ENCODE results near the gene TRMT10B.

DNA sequence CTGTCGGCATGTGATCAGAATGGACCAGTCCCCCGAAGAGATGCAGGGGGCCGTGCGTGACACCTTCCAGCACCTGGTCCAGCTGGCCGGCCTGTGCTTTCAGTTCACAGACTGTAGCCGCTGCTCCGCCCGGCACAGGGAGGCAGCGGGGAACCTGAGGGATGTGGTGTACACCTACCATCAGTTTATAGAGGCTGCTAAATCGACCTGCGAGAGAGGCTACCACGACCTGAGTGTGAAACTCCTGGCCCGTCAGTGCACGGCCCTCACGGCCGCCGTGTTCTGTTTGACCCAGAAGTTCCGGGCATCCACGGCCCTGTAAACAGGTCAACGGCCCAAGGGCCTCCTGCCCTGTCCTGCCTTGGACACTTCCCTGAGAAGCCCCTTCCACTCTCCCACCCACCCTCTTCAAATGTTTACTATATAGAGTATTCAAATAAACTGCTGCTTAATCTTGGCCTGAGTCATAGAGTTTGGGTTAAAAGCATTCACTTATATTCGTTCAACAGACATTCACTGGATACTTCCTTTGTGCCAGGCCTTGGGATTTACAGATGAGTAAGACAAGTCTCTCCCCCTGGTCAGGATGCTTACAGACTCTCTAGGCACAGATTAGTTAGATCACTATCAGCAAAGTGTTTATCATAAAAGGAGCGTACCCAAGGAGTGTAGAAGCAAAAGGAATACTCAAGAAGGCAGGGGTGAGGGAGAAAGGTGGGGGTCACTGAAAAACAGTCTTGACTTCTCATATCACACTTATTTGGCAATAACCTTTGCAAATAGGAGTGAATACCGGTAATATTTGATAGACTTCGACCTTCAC is 6.9 kb upstream of the TRMT10B start:
- TF ChIP-seq L3MBTL2 (conservative IDR thresholded peaks at IDR 0.05) = no peak
- TF ChIP-seq FOXM1 (IDR thresholded peaks at IDR 0.05; ENCODE audit: borderline replicate concordance) = no peak
- no peak for TF ChIP-seq SUZ12 (IDR thresholded peaks at IDR 0.05)
- no peak for TF ChIP-seq HDGF (IDR thresholded peaks at IDR 0.05; ENCODE audit: borderline replicate concordance)
- no peak for TF ChIP-seq ZNF384 (IDR thresholded peaks at IDR 0.05)
- TF ChIP-seq FOXA1 (IDR thresholded peaks at IDR 0.05) = no peak
- no peak for TF ChIP-seq BHLHE40 (IDR thresholded peaks at IDR 0.05; ENCODE audit: borderline replicate concordance)
- TF ChIP-seq, protein P1, sequence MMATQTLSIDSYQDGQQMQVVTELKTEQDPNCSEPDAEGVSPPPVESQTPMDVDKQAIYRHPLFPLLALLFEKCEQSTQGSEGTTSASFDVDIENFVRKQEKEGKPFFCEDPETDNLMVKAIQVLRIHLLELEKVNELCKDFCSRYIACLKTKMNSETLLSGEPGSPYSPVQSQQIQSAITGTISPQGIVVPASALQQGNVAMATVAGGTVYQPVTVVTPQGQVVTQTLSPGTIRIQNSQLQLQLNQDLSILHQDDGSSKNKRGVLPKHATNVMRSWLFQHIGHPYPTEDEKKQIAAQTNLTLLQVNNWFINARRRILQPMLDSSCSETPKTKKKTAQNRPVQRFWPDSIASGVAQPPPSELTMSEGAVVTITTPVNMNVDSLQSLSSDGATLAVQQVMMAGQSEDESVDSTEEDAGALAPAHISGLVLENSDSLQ (IDR thresholded peaks at IDR 0.05) = no peak
- no peak for TF ChIP-seq SP1 (IDR thresholded peaks at IDR 0.05)

All from HEK293T (cell line).